Activated T-cell treated with anti-CD3 and anti-CD28 coated beads, Interleukin-2, amount 50 U/mL, for 48 hours (primary cell): Measurements from ENCODE around the gene CYGB.
"Not testable (repeated sequence)": the region's sequence is repeated elsewhere in the genome, so short reads cannot be mapped to it uniquely, and the experiment has no call there.

Experiments
- DNase-seq, 2 experiments: peaks; one replicate each; pipeline ENCODE4 v3.0.0-alpha.2; 2020

Gene CYGB

GRCh38 chr17:76566988-76567431, 29.5 kb upstream of the CYGB start:
- DNase-seq, result peak; percentile 44 to 50

GRCh38 chr17:76566613-76566943, 29.1 kb upstream of the CYGB start:
- DNase-seq, result no peak

GRCh38 chr17:76565728-76566612, 28.5 kb upstream of the CYGB start:
- peak in 1 of 2 experiments; percentile 32 for DNase-seq

- peak in 1 of 2 experiments; percentile 49 for DNase-seq
These were observed 27.6 kb upstream of the CYGB start for GRCh38 chr17:76564991-76565727.

- DNase-seq, result not testable (repeated sequence)
These were observed 25.9 kb upstream of the CYGB start for GRCh38 chr17:76563359-76563758.

- peak; percentile 44 to 48 for DNase-seq
These were observed 25.2 kb upstream of the CYGB start for GRCh38 chr17:76562734-76563148.

GRCh38 chr17:76561799-76562268, 24.3 kb upstream of the CYGB start:
- no peak for DNase-seq

- DNase-seq, result no peak
These were observed 23.8 kb upstream of the CYGB start for GRCh38 chr17:76561332-76561731.

GRCh38 chr17:76560877-76561221, 23.3 kb upstream of the CYGB start:
- no peak for DNase-seq

- no peak for DNase-seq
These were observed 22.7 kb upstream of the CYGB start for GRCh38 chr17:76560036-76560876.

- DNase-seq, result not testable (repeated sequence)
These were observed 22.0 kb upstream of the CYGB start for GRCh38 chr17:76559460-76559859.

GRCh38 chr17:76558198-76559095, 20.9 kb upstream of the CYGB start:
- DNase-seq, result peak; percentile 45 to 47

GRCh38 chr17:76557368-76558197, 20.1 kb upstream of the CYGB start:
- peak; percentile 95 to 96 for DNase-seq

- no peak for DNase-seq
These were observed 19.4 kb upstream of the CYGB start for GRCh38 chr17:76556765-76557367.

GRCh38 chr17:76554131-76554530, 16.6 kb upstream of the CYGB start:
- DNase-seq, result no peak

- DNase-seq, result no peak
These were observed 15.8 kb upstream of the CYGB start for GRCh38 chr17:76553178-76553908.

- DNase-seq, result no peak
These were observed 14.2 kb upstream of the CYGB start for GRCh38 chr17:76551685-76552084.

GRCh38 chr17:76550712-76551615, 13.5 kb upstream of the CYGB start:
- no peak for DNase-seq

GRCh38 chr17:76549539-76549938, 12.0 kb upstream of the CYGB start:
- DNase-seq, result no peak
